Activated naive CD4-positive, alpha-beta T cell treated with anti-CD3 and anti-CD28 coated beads for 36 hours (primary cell): Measurements from ENCODE around the gene CTXN3. TPM values are rescaled to one million over a fixed set of nuclear protein-coding genes. Genes with fewer than 3 reads are reported as not detected.

Source experiments
- CTCF ChIA-PET: fragments of 350-600 bp; sonication (Branson Sonifier 250); formaldehyde crosslinking; loops from one replicate; lab custom pipeline; 2021; ENCODE audit warnings: antibody characterized with exemption; lab: Charles Lee
- DNase-seq: peaks from one replicate; pipeline ENCODE4 v3.0.0-alpha.2; 2020
- H3K27ac Mint-ChIP-seq: one replicate; pipeline ENCODE4 v1.8.0; 2021; ENCODE audit warnings: mild to moderate bottlenecking, mixed read lengths
- H3K27me3 Mint-ChIP-seq: one replicate; pipeline ENCODE4 v1.8.0; 2021; ENCODE audit warnings: low read depth, mixed read lengths
- H3K36me3 Mint-ChIP-seq: one replicate; pipeline ENCODE4 v1.8.0; 2021; ENCODE audit warnings: low read depth, mixed read lengths
- H3K4me1 Mint-ChIP-seq: one replicate; pipeline ENCODE4 v1.8.0; 2021; ENCODE audit warnings: low read depth, mixed read lengths
- H3K4me3 Mint-ChIP-seq: one replicate; pipeline ENCODE4 v1.8.0; 2021; ENCODE audit warnings: mild to moderate bottlenecking, moderate library complexity, mixed read lengths
- H3K9me3 Mint-ChIP-seq: one replicate; pipeline ENCODE4 v1.8.0; 2021; ENCODE audit warnings: mixed read lengths
- intact Hi-C: fragments of 100-400 bp; cut with micrococcal nuclease; formaldehyde crosslinking; loops from one replicate; pipeline ENCODE4 v1.15.1; 2023
- total RNA-seq, 2 experiments: library from RNA; stranded (reverse); gene quantifications; one replicate each; pipeline ENCODE4 v1.2.3, GENCODE V29; 2021

Gene CTXN3
- total RNA-seq, 2 experiments from 2014 or later, result not detected

DNA sequence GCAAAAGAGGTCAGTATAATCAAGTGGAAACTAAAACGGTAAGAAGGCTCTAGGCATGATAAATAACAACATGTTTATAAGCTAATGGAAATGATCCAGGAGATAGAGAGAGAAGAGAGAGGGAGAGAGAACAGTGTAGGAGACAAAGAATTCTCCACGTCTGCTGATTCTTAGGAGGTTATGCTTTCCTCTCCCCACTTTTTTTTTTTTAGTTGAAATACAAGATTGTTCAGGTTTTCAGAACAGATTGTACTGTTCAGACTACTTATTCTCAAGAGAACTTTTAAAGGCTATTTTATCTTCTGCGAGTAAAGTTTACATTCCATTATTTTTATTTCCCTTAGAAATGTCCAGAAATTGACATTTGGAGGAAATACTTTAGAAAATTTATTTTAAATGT is 58.3 kb downstream of the CTXN3 start:
- no peak overlapping the region for H3K27ac Mint-ChIP-seq
- H3K36me3 Mint-ChIP-seq, result no peaks in the 10 kb centered on the region
- CTCF ChIA-PET, result no interaction called here
- intact Hi-C loops, result no loop called here
- no peaks in the 10 kb centered on the region for H3K4me1 Mint-ChIP-seq
- H3K4me3 Mint-ChIP-seq, result no peak overlapping the region
- peaks cover 6% of the 10 kb centered on the region for H3K27me3 Mint-ChIP-seq
- no peak for DNase-seq
- H3K9me3 Mint-ChIP-seq, result no peaks in the 10 kb centered on the region

Other genes starting within 250 kb of the CTXN3 start
- gene PRRC1, start 131.4 kb upstream of the CTXN3 start, total RNA-seq, result 10 to 100 TPM; 34.1 to 35.1 TPM
- not detected for gene CCDC192, start 54.3 kb downstream of the CTXN3 start, total RNA-seq